HepG2 (cell line): ENCODE measurements around the gene NRL. TPM values are rescaled to one million over a fixed set of nuclear protein-coding genes. Genes with fewer than 3 reads are reported as not detected.

Experiments used
- ATF5 ChIP-seq: sonication (generic); formaldehyde crosslinking; IDR thresholded peaks from 2 replicates; pipeline ENCODE4 v1.4.0; 2020; ENCODE audit warnings: mild to moderate bottlenecking, low read depth, missing genetic modification reagents
- ETS1 ChIP-seq: sonication (generic); formaldehyde crosslinking; IDR thresholded peaks from 2 replicates; pipeline ENCODE4 v1.4.0; 2020; ENCODE audit warnings: missing genetic modification reagents
- FOXK1 ChIP-seq: sonication (generic); formaldehyde crosslinking; IDR thresholded peaks from 2 replicates; pipeline ENCODE4 v1.4.0; 2020; ENCODE audit warnings: low read depth, missing genetic modification reagents, borderline replicate concordance
- GZF1 ChIP-seq: sonication (generic); formaldehyde crosslinking; IDR thresholded peaks from 2 replicates; pipeline ENCODE4 v1.5.1; 2020; ENCODE audit warnings: mild to moderate bottlenecking, missing genetic modification reagents
- HBP1 ChIP-seq: IDR thresholded peaks from 2 replicates; pipeline ENCODE4 v1.6.1; 2016; ENCODE audit warnings: low read depth, control low read depth
- HIVEP1 ChIP-seq: sonication (generic); formaldehyde crosslinking; IDR thresholded peaks from 2 replicates; pipeline ENCODE4 v1.4.0; 2020; ENCODE audit warnings: mild to moderate bottlenecking, missing genetic modification reagents
- ISX ChIP-seq: sonication (generic); formaldehyde crosslinking; conservative IDR thresholded peaks from 2 replicates; pipeline ENCODE4 v1.5.0; 2020; ENCODE audit warnings: missing genetic modification reagents
- MBNL3 ChIP-seq: fragments of 250-450 bp; sonication (Bioruptor Pico); conservative IDR thresholded peaks from 2 replicates; pipeline ENCODE4 v1.8.0; 2022; ENCODE audit warnings: mild to moderate bottlenecking, inconsistent platforms
- NFATC3 ChIP-seq: sonication (generic); formaldehyde crosslinking; IDR thresholded peaks from 2 replicates; pipeline ENCODE4 v1.5.1; 2020; ENCODE audit warnings: mild to moderate bottlenecking, missing genetic modification reagents
- NFIB ChIP-seq: sonication (generic); formaldehyde crosslinking; IDR thresholded peaks from 2 replicates; pipeline ENCODE4 v1.9.0; 2021; ENCODE audit warnings: missing genetic modification reagents, mild to moderate bottlenecking, borderline replicate concordance
- NR2F6 ChIP-seq, 2 experiments: IDR thresholded peaks; 2 replicates each; pipeline ENCODE4 v1.6.1; 2016; ENCODE audit warnings: antibody characterized with exemption in 1 of 2, mild to moderate bottlenecking in 1 of 2
- POLR2G ChIP-seq: fragments of 200-400 bp; formaldehyde crosslinking; IDR thresholded peaks from 2 replicates; pipeline ENCODE4 v1.6.1; 2018; ENCODE audit warnings: mild to moderate bottlenecking, low read depth, low read length, moderate library complexity
- SMARCC2 ChIP-seq: fragments of 450-650 bp; IDR thresholded peaks from 2 replicates; pipeline ENCODE4 v1.6.1; 2017; ENCODE audit warnings: antibody characterized with exemption, mild to moderate bottlenecking
- ZNF878 ChIP-seq: sonication (generic); formaldehyde crosslinking; IDR thresholded peaks from 2 replicates; pipeline ENCODE4 v1.8.1; 2023; ENCODE audit warnings: mild to moderate bottlenecking, missing genetic modification reagents, moderate library complexity
- ZSCAN30 ChIP-seq: sonication (generic); formaldehyde crosslinking; IDR thresholded peaks from 2 replicates; pipeline ENCODE4 v1.5.0; 2020; ENCODE audit warnings: mild to moderate bottlenecking, missing genetic modification reagents
- polyA plus RNA-seq, 8 experiments: library from polyadenylated mRNA; depleted of rRNA in 3 of 8; stranded (reverse) in 7 of 8; unstranded in 1 of 8; fragments of >200 nt; fragmentation: Illumina TruSeq in 4 of 8; extraction: Trizol in 4 of 8; gene quantifications; 2 replicates each; pipeline versions ENCODE4 v1.2.1 to v1.2.3, GENCODE V29; 2011 to 2016; ENCODE audit warnings: low read depth in 4 of 8, missing spikeins in 1 of 8, mixed read lengths in 1 of 8; ENCODE audit not compliant: insufficient read depth in 1 of 8
- total RNA-seq, 5 experiments: library from RNA; depleted of rRNA; stranded (reverse); fragments of >200 nt; fragmentation: Illumina TruSeq; extraction: Trizol; gene quantifications; 2 replicates each; pipeline ENCODE4 v1.2.3, GENCODE V29; 2016; ENCODE audit warnings: low read depth in 1 of 5
- TF ChIP-seq, protein P1 (sequence below), 2 experiments: fragments of 450-650 bp in 1 of 2; sonication (generic) in 1 of 2; formaldehyde crosslinking in 1 of 2; IDR thresholded peaks; 2 replicates each; pipeline versions ENCODE4 v1.6.1 to v1.8.0; 2016 to 2022; ENCODE audit warnings: antibody characterized with exemption in 1 of 2, mild to moderate bottlenecking in 1 of 2, missing genetic modification reagents in 1 of 2
- TF ChIP-seq, protein P2 (sequence below): sonication (generic); formaldehyde crosslinking; IDR thresholded peaks from 2 replicates; pipeline ENCODE4 v1.4.0; 2020; ENCODE audit warnings: missing genetic modification reagents, mild to moderate bottlenecking, borderline replicate concordance

NRL gene
- total and polyA plus RNA-seq, 2 of the 13 experiments (the other 11 are each of a cell fraction or from before 2014, with no cell fraction given) = 2.5 to 4.7 TPM

DNA sequence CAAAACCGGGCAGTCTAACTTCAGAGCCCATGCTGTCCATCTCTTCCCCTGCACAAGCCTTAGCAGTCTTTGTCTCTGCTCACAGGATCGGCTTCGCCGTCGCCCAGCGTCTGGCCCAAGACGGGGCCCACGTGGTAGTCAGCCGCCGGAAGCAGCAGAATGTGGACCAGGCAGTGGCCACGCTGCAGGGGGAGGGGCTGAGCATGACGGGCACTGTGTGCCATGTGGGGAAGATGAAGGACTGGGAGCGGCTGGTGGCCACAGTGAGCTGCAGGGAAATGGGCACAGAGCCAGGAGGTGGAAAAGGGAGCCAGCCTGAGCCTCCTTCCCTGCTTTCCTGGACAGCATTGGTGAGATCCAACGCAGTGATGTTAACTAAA, 77.1 kb downstream of the NRL start (continued):
- TF ChIP-seq, protein P1, sequence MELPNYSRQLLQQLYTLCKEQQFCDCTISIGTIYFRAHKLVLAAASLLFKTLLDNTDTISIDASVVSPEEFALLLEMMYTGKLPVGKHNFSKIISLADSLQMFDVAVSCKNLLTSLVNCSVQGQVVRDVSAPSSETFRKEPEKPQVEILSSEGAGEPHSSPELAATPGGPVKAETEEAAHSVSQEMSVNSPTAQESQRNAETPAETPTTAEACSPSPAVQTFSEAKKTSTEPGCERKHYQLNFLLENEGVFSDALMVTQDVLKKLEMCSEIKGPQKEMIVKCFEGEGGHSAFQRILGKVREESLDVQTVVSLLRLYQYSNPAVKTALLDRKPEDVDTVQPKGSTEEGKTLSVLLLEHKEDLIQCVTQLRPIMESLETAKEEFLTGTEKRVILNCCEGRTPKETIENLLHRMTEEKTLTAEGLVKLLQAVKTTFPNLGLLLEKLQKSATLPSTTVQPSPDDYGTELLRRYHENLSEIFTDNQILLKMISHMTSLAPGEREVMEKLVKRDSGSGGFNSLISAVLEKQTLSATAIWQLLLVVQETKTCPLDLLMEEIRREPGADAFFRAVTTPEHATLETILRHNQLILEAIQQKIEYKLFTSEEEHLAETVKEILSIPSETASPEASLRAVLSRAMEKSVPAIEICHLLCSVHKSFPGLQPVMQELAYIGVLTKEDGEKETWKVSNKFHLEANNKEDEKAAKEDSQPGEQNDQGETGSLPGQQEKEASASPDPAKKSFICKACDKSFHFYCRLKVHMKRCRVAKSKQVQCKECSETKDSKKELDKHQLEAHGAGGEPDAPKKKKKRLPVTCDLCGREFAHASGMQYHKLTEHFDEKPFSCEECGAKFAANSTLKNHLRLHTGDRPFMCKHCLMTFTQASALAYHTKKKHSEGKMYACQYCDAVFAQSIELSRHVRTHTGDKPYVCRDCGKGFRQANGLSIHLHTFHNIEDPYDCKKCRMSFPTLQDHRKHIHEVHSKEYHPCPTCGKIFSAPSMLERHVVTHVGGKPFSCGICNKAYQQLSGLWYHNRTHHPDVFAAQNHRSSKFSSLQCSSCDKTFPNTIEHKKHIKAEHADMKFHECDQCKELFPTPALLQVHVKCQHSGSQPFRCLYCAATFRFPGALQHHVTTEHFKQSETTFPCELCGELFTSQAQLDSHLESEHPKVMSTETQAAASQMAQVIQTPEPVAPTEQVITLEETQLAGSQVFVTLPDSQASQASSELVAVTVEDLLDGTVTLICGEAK (IDR thresholded peaks at IDR 0.05) = no peak
- TF ChIP-seq, protein P1 (CRISPR knock-in tag; IDR thresholded peaks at IDR 0.05) = no peak
- no peak for TF ChIP-seq NR2F6 (IDR thresholded peaks at IDR 0.05)
- no peak for TF ChIP-seq NR2F6 (CRISPR knock-in tag; IDR thresholded peaks at IDR 0.05)
- TF ChIP-seq NFATC3 (CRISPR knock-in tag) = no peak
- no peak for TF ChIP-seq ZSCAN30 (CRISPR knock-in tag)
- no peak for TF ChIP-seq FOXK1 (CRISPR knock-in tag)
- no peak for TF ChIP-seq ETS1 (CRISPR knock-in tag)
- no peak for TF ChIP-seq POLR2G
- TF ChIP-seq, protein P2, sequence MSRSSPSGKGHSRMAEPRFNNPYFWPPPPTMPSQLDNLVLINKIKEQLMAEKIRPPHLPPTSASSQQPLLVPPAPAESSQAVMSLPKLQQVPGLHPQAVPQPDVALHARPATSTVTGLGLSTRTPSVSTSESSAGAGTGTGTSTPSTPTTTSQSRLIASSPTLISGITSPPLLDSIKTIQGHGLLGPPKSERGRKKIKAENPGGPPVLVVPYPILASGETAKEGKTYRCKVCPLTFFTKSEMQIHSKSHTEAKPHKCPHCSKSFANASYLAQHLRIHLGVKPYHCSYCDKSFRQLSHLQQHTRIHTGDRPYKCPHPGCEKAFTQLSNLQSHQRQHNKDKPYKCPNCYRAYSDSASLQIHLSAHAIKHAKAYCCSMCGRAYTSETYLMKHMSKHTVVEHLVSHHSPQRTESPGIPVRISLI (CRISPR knock-in tag) = no peak
- no peak for TF ChIP-seq HBP1 (CRISPR knock-in tag)
- TF ChIP-seq ZNF878 (CRISPR knock-in tag) = no peak
- no peak for TF ChIP-seq HIVEP1 (CRISPR knock-in tag)
- no peak for TF ChIP-seq MBNL3
- no peak for TF ChIP-seq ATF5 (CRISPR knock-in tag)
- 0 out of 2 replicates have a peak, but pooled peaks have one; percentile 32 for TF ChIP-seq GZF1 (CRISPR knock-in tag)
- no peak for TF ChIP-seq SMARCC2
- TF ChIP-seq ISX = no peak
- TF ChIP-seq NFIB (CRISPR knock-in tag) = peak; percentile 94; the same call in 1 of the 2 replicates
